Endothelial cell of umbilical vein (primary cell): Measurements from ENCODE around the gene MAST4. TPM values are rescaled to one million over a fixed set of nuclear protein-coding genes. Genes with fewer than 3 reads are reported as not detected.

Source experiments
- BruUV-seq: library from RNA; stranded (reverse); fragments of 400-500 nt; replicated peaks from 2 replicates; lab custom pipeline; 2021; lab: Mats Ljungman, UMichigan
- CTCF ChIA-PET: fragments of 300-600, 350-600 bp; sonication (Branson Sonifier 250); formaldehyde crosslinking; loops from one replicate; lab custom pipeline; 2021; ENCODE audit warnings: antibody characterized with exemption, inconsistent platforms; lab: Charles Lee
- POLR2A ChIA-PET: fragments of 300-600, 350-600 bp; sonication (Branson Sonifier 250); formaldehyde crosslinking; loops from one replicate; lab custom pipeline; 2021; ENCODE audit warnings: antibody characterized with exemption, inconsistent platforms; lab: Charles Lee
- DNase-seq: peaks from one replicate; pipeline ENCODE4 v3.0.0-alpha.2; 2011; ENCODE audit warnings: low read depth, low spot score
- FAIRE-seq: peaks from 2 replicates; lab custom pipeline; 2011; peaks lifted over from hg19 to GRCh38; lab: Jason Lieb, UNC
- H2AFZ ChIP-seq: 2 replicates; pipeline ENCODE4 v1.6.0; 2012; ENCODE audit warnings: low read depth, low read length, control low read depth, inconsistent platforms
- H3K27ac ChIP-seq: 2 replicates; pipeline ENCODE4 v1.5.1; 2011; ENCODE audit warnings: low read depth, mild to moderate bottlenecking, control low read depth, low read length, moderate library complexity; ENCODE audit not compliant: insufficient read depth
- H3K27me3 ChIP-seq, 2 experiments: 2 replicates each; pipeline versions ENCODE4 v1.6.0 to v1.6.1; 2011; ENCODE audit warnings: low read length in 2 of 2, mixed read lengths in 1 of 2; ENCODE audit not compliant: control insufficient read depth in 2 of 2, insufficient read depth in 2 of 2
- H3K36me3 ChIP-seq, 2 experiments: 2 replicates in 1 of 2; 3 replicates in 1 of 2; pipeline ENCODE4 v1.5.1; 2011; ENCODE audit warnings: low read length in 2 of 2, mild to moderate bottlenecking in 1 of 2, moderate library complexity in 1 of 2; ENCODE audit not compliant: control insufficient read depth in 2 of 2, insufficient read depth in 2 of 2; ENCODE audit errors: extremely low read depth in 1 of 2
- H3K4me1 ChIP-seq: 3 replicates; pipeline ENCODE4 v1.5.1; 2011; ENCODE audit warnings: mild to moderate bottlenecking, low read length; ENCODE audit not compliant: control insufficient read depth, insufficient read depth; ENCODE audit errors: extremely low read depth
- H3K4me2 ChIP-seq: 2 replicates; pipeline ENCODE4 v1.6.1; 2011; ENCODE audit warnings: low read length, control low read depth, mixed read lengths; ENCODE audit not compliant: insufficient read depth
- H3K4me3 ChIP-seq, 3 experiments: fragments of 200-600 bp in 1 of 3; sonication (generic), shearing (Covaris generic) in 1 of 3; replicated peaks in 1 of 3; 2 replicates each; pipeline ENCODE4 v1.5.1; 2011 to 2016; ENCODE audit warnings: control low read depth in 3 of 3, low read length in 3 of 3, mild to moderate bottlenecking in 2 of 3, inconsistent platforms in 1 of 3, low read depth in 1 of 3, moderate library complexity in 1 of 3; ENCODE audit not compliant: insufficient read depth in 1 of 3
- H3K79me2 ChIP-seq: 2 replicates; pipeline ENCODE4 v1.6.0; 2012; ENCODE audit warnings: low read length, inconsistent platforms; ENCODE audit not compliant: control insufficient read depth, insufficient read depth
- H3K9ac ChIP-seq: replicated peaks from 2 replicates; pipeline ENCODE3; 2011; ENCODE audit warnings: low read length, control low read depth; ENCODE audit not compliant: insufficient read depth; ENCODE audit errors: extremely low read depth
- H3K9me1 ChIP-seq: replicated peaks from 3 replicates; pipeline ENCODE4 v1.6.0; 2011; ENCODE audit warnings: mild to moderate bottlenecking, low read length; ENCODE audit not compliant: control insufficient read depth, insufficient read depth; ENCODE audit errors: extremely low read depth
- H3K9me3 ChIP-seq: replicated peaks from 2 replicates; pipeline ENCODE4 v1.5.1; 2012; ENCODE audit warnings: low read length, inconsistent platforms; ENCODE audit not compliant: control insufficient read depth, insufficient read depth
- H4K20me1 ChIP-seq: replicated peaks from 2 replicates; pipeline ENCODE3; 2011; ENCODE audit warnings: mild to moderate bottlenecking, low read length; ENCODE audit not compliant: control insufficient read depth, insufficient read depth; ENCODE audit errors: extremely low read depth
- EZH2 ChIP-seq: IDR thresholded peaks from 2 replicates; pipeline ENCODE4 v1.6.1; 2012; ENCODE audit warnings: borderline replicate concordance, low read depth, mild to moderate bottlenecking, moderate library complexity, low read length, inconsistent platforms; ENCODE audit not compliant: severe bottlenecking
- FOS ChIP-seq: IDR thresholded peaks from 2 replicates; pipeline ENCODE4 v1.6.1; 2011; ENCODE audit warnings: mild to moderate bottlenecking, low read length, moderate library complexity, borderline replicate concordance; ENCODE audit not compliant: insufficient read depth
- GATA2 ChIP-seq: IDR thresholded peaks from 2 replicates; pipeline ENCODE4 v1.7.0; 2011; ENCODE audit warnings: low read depth, mild to moderate bottlenecking, moderate library complexity, mixed read lengths, low read length; ENCODE audit not compliant: insufficient read length, insufficient read depth
- JUN ChIP-seq: IDR thresholded peaks from 2 replicates; pipeline ENCODE4 v1.6.1; 2011; ENCODE audit warnings: borderline replicate concordance, low read depth; ENCODE audit not compliant: insufficient read length, insufficient read depth
- MYC ChIP-seq: IDR thresholded peaks from one replicate; pipeline ENCODE4 v1.6.1; 2011; ENCODE audit warnings: mild to moderate bottlenecking, low read depth, low read length
- POLR2A ChIP-seq: IDR thresholded peaks from 2 replicates; pipeline ENCODE4 v1.6.1; 2012; ENCODE audit warnings: low read depth, mild to moderate bottlenecking, control low read depth, low read length
- POLR2AphosphoS5 ChIP-seq: IDR thresholded peaks from 2 replicates; pipeline ENCODE4 v1.6.1; 2012; ENCODE audit warnings: low read depth, mild to moderate bottlenecking, control low read depth, low read length, moderate library complexity; ENCODE audit not compliant: insufficient read depth
- dilution Hi-C: fragments of 300-500 bp; cut with MboI; formaldehyde crosslinking; loops from one replicate; pipeline ENCODE4 v1.15.0; 2019; ENCODE audit warnings: low sequenced_read_pairs; ENCODE audit not compliant: extremely low pct_ligation_motif_present
- intact Hi-C: fragments of 100-400 bp; cut with micrococcal nuclease; formaldehyde crosslinking; loops from one replicate; pipeline ENCODE4 v1.10.0; 2022
- polyA plus RNA-seq, 4 experiments: library from polyadenylated mRNA; depleted of rRNA in 3 of 4; stranded (reverse) in 3 of 4; unstranded in 1 of 4; fragments of >200 nt; gene quantifications; 2 replicates each; pipeline versions ENCODE4 v1.2.1 to v1.2.3, GENCODE V29; 2011 to 2012; ENCODE audit warnings: missing spikeins in 1 of 4
- total RNA-seq: library from RNA; stranded (reverse); gene quantifications from 2 replicates; pipeline ENCODE4 v1.2.3, GENCODE V29; 2021
- TF ChIP-seq, protein P1 (sequence below): IDR thresholded peaks from 2 replicates; pipeline ENCODE4 v1.6.1; 2011; ENCODE audit not compliant: insufficient read depth, insufficient read length
- TF ChIP-seq, protein P2 (sequence below), 2 donors: IDR thresholded peaks; 1 replicate in 1 of 2; 2 replicates in 1 of 2; pipeline ENCODE4 v1.5.1; 2011; ENCODE audit warnings: low read length in 2 of 2, mild to moderate bottlenecking in 2 of 2, moderate library complexity in 2 of 2, control low read depth in 1 of 2, inconsistent platforms in 1 of 2, low read depth in 1 of 2; ENCODE audit not compliant: insufficient read depth in 1 of 2; ENCODE audit errors: extremely low read depth in 1 of 2

MAST4 gene
- total and polyA plus RNA-seq, 2 donors (not counting 3 experiments of a cell fraction or from before 2014, with no cell fraction given) = 40.2 to 116 TPM

DNA sequence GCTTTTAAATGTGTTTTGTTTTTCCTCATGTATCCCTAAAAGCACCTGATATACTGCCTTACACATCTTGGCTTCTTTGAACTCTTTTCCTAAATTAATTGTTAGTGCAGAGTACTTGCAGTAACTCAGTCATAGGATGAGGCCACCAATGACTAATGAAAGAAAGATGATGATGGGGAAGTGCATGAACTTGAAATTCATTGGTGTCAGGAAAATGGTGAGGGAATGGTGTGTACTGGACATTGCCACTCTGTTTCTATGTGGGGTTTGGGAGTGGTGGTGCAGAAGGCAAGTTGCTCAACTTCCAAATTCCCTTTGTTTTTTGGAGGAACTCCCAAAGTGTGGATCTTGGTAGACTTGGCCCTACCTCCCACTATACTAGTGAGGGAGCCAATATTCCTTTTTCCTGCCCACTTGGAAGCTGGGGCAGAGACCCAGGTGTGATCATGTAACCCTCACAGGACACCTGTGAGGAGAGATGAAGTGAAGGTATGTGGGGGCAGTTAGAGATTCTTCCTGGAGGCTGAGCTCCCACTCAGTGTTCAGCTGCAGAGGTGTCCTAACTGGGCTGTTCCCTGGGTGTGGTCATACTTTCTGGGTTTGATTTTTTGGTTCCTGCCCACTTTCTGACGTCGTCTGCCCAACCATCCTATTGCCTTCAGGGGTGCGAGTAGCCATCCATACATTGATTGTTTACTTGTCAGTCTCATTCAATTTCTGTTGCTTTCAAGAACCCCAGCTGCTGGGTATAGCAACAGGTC is 298.5 kb downstream of the MAST4 start:
- Histone ChIP-seq H3K4me3 (no peak overlapping the region), H3K27ac (no peak overlapping the region), H3K36me3 (peaks cover 0 to 2% of the 10 kb centered on the region in 2 experiments), H3K9me1 (no peaks in the 10 kb centered on the region), H3K9me3 (no peaks in the 10 kb centered on the region), H3K27me3 (no peaks in the 10 kb centered on the region), H3K79me2 (no peaks in the 10 kb centered on the region), H3K9ac (no peak overlapping the region), H2AFZ (no peak overlapping the region), H4K20me1 (peaks cover 3% of the 10 kb centered on the region), H3K4me2 (no peak overlapping the region), H3K4me1 (peaks cover 5% of the 10 kb centered on the region)
- intact Hi-C loops = no loop called here
- BruUV-seq = no TSS peak
- no peak for DNase-seq
- POLR2A ChIA-PET = no interaction called here
- FAIRE-seq = no peak
- dilution Hi-C loops = no loop called here
- no peak for TF ChIP-seq POLR2A
- TF ChIP-seq, protein P1, sequence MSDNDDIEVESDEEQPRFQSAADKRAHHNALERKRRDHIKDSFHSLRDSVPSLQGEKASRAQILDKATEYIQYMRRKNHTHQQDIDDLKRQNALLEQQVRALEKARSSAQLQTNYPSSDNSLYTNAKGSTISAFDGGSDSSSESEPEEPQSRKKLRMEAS = no peak
- no peak for TF ChIP-seq MYC
- no peak for TF ChIP-seq POLR2AphosphoS5
- no peak for TF ChIP-seq FOS
- TF ChIP-seq, protein P2, sequence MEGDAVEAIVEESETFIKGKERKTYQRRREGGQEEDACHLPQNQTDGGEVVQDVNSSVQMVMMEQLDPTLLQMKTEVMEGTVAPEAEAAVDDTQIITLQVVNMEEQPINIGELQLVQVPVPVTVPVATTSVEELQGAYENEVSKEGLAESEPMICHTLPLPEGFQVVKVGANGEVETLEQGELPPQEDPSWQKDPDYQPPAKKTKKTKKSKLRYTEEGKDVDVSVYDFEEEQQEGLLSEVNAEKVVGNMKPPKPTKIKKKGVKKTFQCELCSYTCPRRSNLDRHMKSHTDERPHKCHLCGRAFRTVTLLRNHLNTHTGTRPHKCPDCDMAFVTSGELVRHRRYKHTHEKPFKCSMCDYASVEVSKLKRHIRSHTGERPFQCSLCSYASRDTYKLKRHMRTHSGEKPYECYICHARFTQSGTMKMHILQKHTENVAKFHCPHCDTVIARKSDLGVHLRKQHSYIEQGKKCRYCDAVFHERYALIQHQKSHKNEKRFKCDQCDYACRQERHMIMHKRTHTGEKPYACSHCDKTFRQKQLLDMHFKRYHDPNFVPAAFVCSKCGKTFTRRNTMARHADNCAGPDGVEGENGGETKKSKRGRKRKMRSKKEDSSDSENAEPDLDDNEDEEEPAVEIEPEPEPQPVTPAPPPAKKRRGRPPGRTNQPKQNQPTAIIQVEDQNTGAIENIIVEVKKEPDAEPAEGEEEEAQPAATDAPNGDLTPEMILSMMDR (IDR thresholded peaks at IDR 0.05; ENCODE audit: extremely low read depth in 1 of 2, insufficient read depth in 1 of 2, low read depth in 1 of 2, low read length in 2 of 2) = no peak
- TF ChIP-seq GATA2 = no peak
- no peak for TF ChIP-seq JUN
- TF ChIP-seq EZH2 = no peak
- CTCF ChIA-PET = interaction anchor here (1.0 kb wide), 1 partner anchor 80 kb away, joined by 3 read pairs; no protein-coding TSS in a partner anchor
